HL-60 (cell line): Measurements from ENCODE around the gene GALNT1.

Source experiments
- DNase-seq, 2 experiments: peaks; one replicate each; pipeline ENCODE4 v3.0.0-alpha.2; 2010 to 2020; ENCODE audit warnings: low read depth in 1 of 2, low spot score in 1 of 2
- H3K27ac ChIP-seq: fragments of 250-450 bp; sonication (Bioruptor Pico); replicated peaks from 2 replicates; pipeline ENCODE4 v1.5.1; 2020; ENCODE audit warnings: mild to moderate bottlenecking, moderate library complexity
- H3K27me3 ChIP-seq: fragments of 250-450 bp; sonication (Bioruptor Pico); 2 replicates; pipeline ENCODE4 v1.5.1; 2021; ENCODE audit warnings: mild to moderate bottlenecking, moderate library complexity; ENCODE audit not compliant: insufficient read depth, poor library complexity, severe bottlenecking
- H3K4me3 ChIP-seq: replicated peaks from 2 replicates; pipeline ENCODE4 v1.5.1; 2011; ENCODE audit warnings: mild to moderate bottlenecking, control low read depth, low read length; ENCODE audit not compliant: insufficient read depth
- GABPA ChIP-seq: IDR thresholded peaks from 2 replicates; pipeline ENCODE4 v1.6.1; 2012; ENCODE audit warnings: low read depth
- POLR2AphosphoS5 ChIP-seq: IDR thresholded peaks from 2 replicates; pipeline ENCODE4 v1.6.1; 2012; ENCODE audit warnings: low read depth
- SPI1 ChIP-seq: IDR thresholded peaks from 2 replicates; pipeline ENCODE4 v1.6.1; 2012; ENCODE audit warnings: low read depth, mild to moderate bottlenecking, borderline replicate concordance
- TF ChIP-seq, protein P1 (sequence below): IDR thresholded peaks from one replicate; pipeline ENCODE4 v1.5.1; 2011; ENCODE audit warnings: low read length, control low read depth, inconsistent platforms; ENCODE audit not compliant: insufficient read depth
- TF ChIP-seq, protein P2 (sequence below): IDR thresholded peaks from 2 replicates; pipeline ENCODE4 v1.6.1; 2012; ENCODE audit warnings: low read depth; ENCODE audit not compliant: insufficient replicate concordance

Gene GALNT1

GRCh38 chr18:35753306-35753910 is 171.9 kb downstream of the GALNT1 start:
- no peak for DNase-seq
- Histone ChIP-seq H3K27me3 (no peaks in the 10 kb centered on the region), H3K4me3 (no peak overlapping the region), H3K27ac (no peak overlapping the region)
- TF ChIP-seq SPI1 (no peak), GABPA (no peak), POLR2AphosphoS5 (no peak)
- TF ChIP-seq, protein P1, sequence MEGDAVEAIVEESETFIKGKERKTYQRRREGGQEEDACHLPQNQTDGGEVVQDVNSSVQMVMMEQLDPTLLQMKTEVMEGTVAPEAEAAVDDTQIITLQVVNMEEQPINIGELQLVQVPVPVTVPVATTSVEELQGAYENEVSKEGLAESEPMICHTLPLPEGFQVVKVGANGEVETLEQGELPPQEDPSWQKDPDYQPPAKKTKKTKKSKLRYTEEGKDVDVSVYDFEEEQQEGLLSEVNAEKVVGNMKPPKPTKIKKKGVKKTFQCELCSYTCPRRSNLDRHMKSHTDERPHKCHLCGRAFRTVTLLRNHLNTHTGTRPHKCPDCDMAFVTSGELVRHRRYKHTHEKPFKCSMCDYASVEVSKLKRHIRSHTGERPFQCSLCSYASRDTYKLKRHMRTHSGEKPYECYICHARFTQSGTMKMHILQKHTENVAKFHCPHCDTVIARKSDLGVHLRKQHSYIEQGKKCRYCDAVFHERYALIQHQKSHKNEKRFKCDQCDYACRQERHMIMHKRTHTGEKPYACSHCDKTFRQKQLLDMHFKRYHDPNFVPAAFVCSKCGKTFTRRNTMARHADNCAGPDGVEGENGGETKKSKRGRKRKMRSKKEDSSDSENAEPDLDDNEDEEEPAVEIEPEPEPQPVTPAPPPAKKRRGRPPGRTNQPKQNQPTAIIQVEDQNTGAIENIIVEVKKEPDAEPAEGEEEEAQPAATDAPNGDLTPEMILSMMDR = no peak
- TF ChIP-seq, protein P2, sequence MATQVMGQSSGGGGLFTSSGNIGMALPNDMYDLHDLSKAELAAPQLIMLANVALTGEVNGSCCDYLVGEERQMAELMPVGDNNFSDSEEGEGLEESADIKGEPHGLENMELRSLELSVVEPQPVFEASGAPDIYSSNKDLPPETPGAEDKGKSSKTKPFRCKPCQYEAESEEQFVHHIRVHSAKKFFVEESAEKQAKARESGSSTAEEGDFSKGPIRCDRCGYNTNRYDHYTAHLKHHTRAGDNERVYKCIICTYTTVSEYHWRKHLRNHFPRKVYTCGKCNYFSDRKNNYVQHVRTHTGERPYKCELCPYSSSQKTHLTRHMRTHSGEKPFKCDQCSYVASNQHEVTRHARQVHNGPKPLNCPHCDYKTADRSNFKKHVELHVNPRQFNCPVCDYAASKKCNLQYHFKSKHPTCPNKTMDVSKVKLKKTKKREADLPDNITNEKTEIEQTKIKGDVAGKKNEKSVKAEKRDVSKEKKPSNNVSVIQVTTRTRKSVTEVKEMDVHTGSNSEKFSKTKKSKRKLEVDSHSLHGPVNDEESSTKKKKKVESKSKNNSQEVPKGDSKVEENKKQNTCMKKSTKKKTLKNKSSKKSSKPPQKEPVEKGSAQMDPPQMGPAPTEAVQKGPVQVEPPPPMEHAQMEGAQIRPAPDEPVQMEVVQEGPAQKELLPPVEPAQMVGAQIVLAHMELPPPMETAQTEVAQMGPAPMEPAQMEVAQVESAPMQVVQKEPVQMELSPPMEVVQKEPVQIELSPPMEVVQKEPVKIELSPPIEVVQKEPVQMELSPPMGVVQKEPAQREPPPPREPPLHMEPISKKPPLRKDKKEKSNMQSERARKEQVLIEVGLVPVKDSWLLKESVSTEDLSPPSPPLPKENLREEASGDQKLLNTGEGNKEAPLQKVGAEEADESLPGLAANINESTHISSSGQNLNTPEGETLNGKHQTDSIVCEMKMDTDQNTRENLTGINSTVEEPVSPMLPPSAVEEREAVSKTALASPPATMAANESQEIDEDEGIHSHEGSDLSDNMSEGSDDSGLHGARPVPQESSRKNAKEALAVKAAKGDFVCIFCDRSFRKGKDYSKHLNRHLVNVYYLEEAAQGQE = no peak

GRCh38 chr18:35754464-35754863 is 172.9 kb downstream of the GALNT1 start:
- no peak for DNase-seq
- Histone ChIP-seq H3K27ac (no peak overlapping the region), H3K27me3 (no peaks in the 10 kb centered on the region), H3K4me3 (no peak overlapping the region)
- TF ChIP-seq POLR2AphosphoS5 (no peak), SPI1 (no peak), GABPA (no peak)
- TF ChIP-seq, protein P2 = no peak
- TF ChIP-seq, protein P1 = no peak

DNA sequence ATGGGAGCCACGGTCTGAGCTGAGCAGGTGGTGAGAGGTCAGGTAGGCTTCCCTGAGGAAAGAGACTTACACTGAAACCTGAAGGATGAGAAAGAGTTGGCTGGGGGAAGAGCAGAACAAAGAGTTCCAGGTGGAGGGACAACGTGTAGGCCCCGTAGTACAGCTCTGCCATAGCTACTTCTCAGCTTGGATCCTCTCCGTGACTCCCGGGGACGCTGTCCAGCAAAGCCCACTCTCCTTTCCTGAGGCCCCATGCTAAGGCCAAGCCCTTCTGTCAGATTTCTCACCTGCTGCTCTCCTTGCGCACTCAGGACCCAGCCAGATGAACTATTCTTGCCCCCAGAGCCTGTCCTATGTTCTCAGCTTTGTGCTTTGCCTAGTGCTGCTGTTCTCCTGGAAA is 173.8 kb downstream of the GALNT1 start:
- no peaks in the 10 kb centered on the region for H3K27me3 ChIP-seq
- no peak overlapping the region for H3K27ac ChIP-seq
- TF ChIP-seq GABPA (no peak), SPI1 (no peak), POLR2AphosphoS5 (no peak)
- TF ChIP-seq, protein P1 = no peak
- TF ChIP-seq, protein P2 = no peak
- no peak for DNase-seq
- no peak overlapping the region for H3K4me3 ChIP-seq
